ENCODE data around the gene PPARD. TPM values are rescaled to one million over a fixed set of nuclear protein-coding genes. Genes with fewer than 3 reads are reported as not detected.
A peak's percentile ranks its signal among the peaks of the same experiment; 100 is the strongest.

The PPARD gene
- total and polyA plus RNA-seq, 2 of the 13 experiments (the other 11 are each of a cell fraction or from before 2014, with no cell fraction given) = 6.1 to 13.3 TPM

- no peak for TF ChIP-seq SMYD3 (CRISPR knock-in tag; IDR thresholded peaks at IDR 0.05)
- TF ChIP-seq, protein P1, sequence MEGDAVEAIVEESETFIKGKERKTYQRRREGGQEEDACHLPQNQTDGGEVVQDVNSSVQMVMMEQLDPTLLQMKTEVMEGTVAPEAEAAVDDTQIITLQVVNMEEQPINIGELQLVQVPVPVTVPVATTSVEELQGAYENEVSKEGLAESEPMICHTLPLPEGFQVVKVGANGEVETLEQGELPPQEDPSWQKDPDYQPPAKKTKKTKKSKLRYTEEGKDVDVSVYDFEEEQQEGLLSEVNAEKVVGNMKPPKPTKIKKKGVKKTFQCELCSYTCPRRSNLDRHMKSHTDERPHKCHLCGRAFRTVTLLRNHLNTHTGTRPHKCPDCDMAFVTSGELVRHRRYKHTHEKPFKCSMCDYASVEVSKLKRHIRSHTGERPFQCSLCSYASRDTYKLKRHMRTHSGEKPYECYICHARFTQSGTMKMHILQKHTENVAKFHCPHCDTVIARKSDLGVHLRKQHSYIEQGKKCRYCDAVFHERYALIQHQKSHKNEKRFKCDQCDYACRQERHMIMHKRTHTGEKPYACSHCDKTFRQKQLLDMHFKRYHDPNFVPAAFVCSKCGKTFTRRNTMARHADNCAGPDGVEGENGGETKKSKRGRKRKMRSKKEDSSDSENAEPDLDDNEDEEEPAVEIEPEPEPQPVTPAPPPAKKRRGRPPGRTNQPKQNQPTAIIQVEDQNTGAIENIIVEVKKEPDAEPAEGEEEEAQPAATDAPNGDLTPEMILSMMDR (CRISPR knock-in tag; IDR thresholded peaks at IDR 0.05) = peak; percentile 90
- TF ChIP-seq, protein P2, sequence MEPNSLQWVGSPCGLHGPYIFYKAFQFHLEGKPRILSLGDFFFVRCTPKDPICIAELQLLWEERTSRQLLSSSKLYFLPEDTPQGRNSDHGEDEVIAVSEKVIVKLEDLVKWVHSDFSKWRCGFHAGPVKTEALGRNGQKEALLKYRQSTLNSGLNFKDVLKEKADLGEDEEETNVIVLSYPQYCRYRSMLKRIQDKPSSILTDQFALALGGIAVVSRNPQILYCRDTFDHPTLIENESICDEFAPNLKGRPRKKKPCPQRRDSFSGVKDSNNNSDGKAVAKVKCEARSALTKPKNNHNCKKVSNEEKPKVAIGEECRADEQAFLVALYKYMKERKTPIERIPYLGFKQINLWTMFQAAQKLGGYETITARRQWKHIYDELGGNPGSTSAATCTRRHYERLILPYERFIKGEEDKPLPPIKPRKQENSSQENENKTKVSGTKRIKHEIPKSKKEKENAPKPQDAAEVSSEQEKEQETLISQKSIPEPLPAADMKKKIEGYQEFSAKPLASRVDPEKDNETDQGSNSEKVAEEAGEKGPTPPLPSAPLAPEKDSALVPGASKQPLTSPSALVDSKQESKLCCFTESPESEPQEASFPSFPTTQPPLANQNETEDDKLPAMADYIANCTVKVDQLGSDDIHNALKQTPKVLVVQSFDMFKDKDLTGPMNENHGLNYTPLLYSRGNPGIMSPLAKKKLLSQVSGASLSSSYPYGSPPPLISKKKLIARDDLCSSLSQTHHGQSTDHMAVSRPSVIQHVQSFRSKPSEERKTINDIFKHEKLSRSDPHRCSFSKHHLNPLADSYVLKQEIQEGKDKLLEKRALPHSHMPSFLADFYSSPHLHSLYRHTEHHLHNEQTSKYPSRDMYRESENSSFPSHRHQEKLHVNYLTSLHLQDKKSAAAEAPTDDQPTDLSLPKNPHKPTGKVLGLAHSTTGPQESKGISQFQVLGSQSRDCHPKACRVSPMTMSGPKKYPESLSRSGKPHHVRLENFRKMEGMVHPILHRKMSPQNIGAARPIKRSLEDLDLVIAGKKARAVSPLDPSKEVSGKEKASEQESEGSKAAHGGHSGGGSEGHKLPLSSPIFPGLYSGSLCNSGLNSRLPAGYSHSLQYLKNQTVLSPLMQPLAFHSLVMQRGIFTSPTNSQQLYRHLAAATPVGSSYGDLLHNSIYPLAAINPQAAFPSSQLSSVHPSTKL (CRISPR knock-in tag; IDR thresholded peaks at IDR 0.05) = no peak
- TF ChIP-seq LBX2 (CRISPR knock-in tag; IDR thresholded peaks at IDR 0.05; ENCODE audit: borderline replicate concordance) = no peak
- no peak for TF ChIP-seq TARDBP (CRISPR knock-in tag; IDR thresholded peaks at IDR 0.05)
- TF ChIP-seq, protein P3, sequence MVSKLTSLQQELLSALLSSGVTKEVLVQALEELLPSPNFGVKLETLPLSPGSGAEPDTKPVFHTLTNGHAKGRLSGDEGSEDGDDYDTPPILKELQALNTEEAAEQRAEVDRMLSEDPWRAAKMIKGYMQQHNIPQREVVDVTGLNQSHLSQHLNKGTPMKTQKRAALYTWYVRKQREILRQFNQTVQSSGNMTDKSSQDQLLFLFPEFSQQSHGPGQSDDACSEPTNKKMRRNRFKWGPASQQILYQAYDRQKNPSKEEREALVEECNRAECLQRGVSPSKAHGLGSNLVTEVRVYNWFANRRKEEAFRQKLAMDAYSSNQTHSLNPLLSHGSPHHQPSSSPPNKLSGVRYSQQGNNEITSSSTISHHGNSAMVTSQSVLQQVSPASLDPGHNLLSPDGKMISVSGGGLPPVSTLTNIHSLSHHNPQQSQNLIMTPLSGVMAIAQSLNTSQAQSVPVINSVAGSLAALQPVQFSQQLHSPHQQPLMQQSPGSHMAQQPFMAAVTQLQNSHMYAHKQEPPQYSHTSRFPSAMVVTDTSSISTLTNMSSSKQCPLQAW (CRISPR knock-in tag; IDR thresholded peaks at IDR 0.05) = no peak
- no peak for TF ChIP-seq NAIF1 (CRISPR knock-in tag; IDR thresholded peaks at IDR 0.05; ENCODE audit: borderline replicate concordance)
- TF ChIP-seq NFYB (CRISPR knock-in tag; IDR thresholded peaks at IDR 0.05) = no peak; the same call in 1 of the 2 replicates
- no peak for TF ChIP-seq DPF2 (CRISPR knock-in tag; IDR thresholded peaks at IDR 0.05; ENCODE audit: borderline replicate concordance, low read depth)
- no peak for TF ChIP-seq REST (IDR thresholded peaks at IDR 0.05; ENCODE audit: borderline replicate concordance in 1 of 2, low read depth in 1 of 2, low read length in 2 of 2)
- no peak for TF ChIP-seq ZKSCAN1 (IDR thresholded peaks at IDR 0.05; ENCODE audit: low read length)
- no peak for TF ChIP-seq CHD2 (IDR thresholded peaks at IDR 0.05; ENCODE audit: low read depth, low read length)
- no peak for TF ChIP-seq NR2F6 (IDR thresholded peaks at IDR 0.05)
- TF ChIP-seq NR2F6 (CRISPR knock-in tag; IDR thresholded peaks at IDR 0.05) = no peak
Measured at GRCh38 chr6:35449287-35449881, 107.0 kb downstream of the PPARD start (continued).

All from HepG2 (cell line).